Transverse colon (tissue), 4 donors: ENCODE results near the gene FMNL2. TPM values are rescaled to one million over a fixed set of nuclear protein-coding genes. Genes with fewer than 3 reads are reported as not detected.

Source experiments
- DNase-seq: peaks from one replicate; pipeline ENCODE4 v3.0.0-alpha.2; 2019
- H3K27ac ChIP-seq, 4 donors: fragments of 200-600 bp; sonication (generic); 2 replicates each; pipeline ENCODE4 v1.5.1; 2016 to 2018; ENCODE audit warnings: inconsistent platforms in 4 of 4
- H3K27me3 ChIP-seq: fragments of 200-600 bp; sonication (generic); 2 replicates; pipeline ENCODE4 v1.5.1; 2017; ENCODE audit warnings: inconsistent platforms
- H3K36me3 ChIP-seq, 4 donors: fragments of 200-600 bp; sonication (generic); 2 replicates each; pipeline ENCODE4 v1.5.1; 2017 to 2019; ENCODE audit warnings: inconsistent platforms in 4 of 4
- H3K4me1 ChIP-seq, 4 donors: fragments of 200-600 bp; sonication (generic); 2 replicates each; pipeline ENCODE4 v1.5.1; 2017 to 2020; ENCODE audit warnings: inconsistent platforms in 4 of 4
- H3K4me3 ChIP-seq, 4 donors: fragments of 200-600 bp; sonication (generic); 1 replicate in 1 of 4; 2 replicates in 3 of 4; pipeline versions ENCODE4 v1.5.1 to v1.6.1; 2017 to 2019; ENCODE audit warnings: inconsistent platforms in 4 of 4
- H3K9me3 ChIP-seq, 2 donors: fragments of 200-600 bp; sonication (generic); 2 replicates each; pipeline ENCODE4 v1.5.1; 2017 to 2019; ENCODE audit warnings: inconsistent platforms in 2 of 2
- EP300 ChIP-seq: sonication (generic); formaldehyde crosslinking; IDR thresholded peaks from one replicate; pipeline ENCODE4 v1.6.1; 2017; ENCODE audit warnings: antibody characterized with exemption, low read depth
- POLR2A ChIP-seq: fragments of 450-650 bp; IDR thresholded peaks from one replicate; pipeline ENCODE4 v1.6.1; 2016; ENCODE audit warnings: antibody characterized with exemption, mild to moderate bottlenecking, moderate library complexity
- POLR2AphosphoS5 ChIP-seq, 3 donors: sonication (generic); formaldehyde crosslinking; IDR thresholded peaks; one replicate each; pipeline ENCODE4 v1.6.1; 2016; ENCODE audit warnings: antibody characterized with exemption in 3 of 3
- whole genome bisulfite sequencing, 2 donors: methylation state at CpG; one replicate each; pipeline ENCODE4 v1.1.5; 2018; ENCODE audit warnings: low coverage in 1 of 2; 5-methylcytosine and 5-hydroxymethylcytosine counted together
- in situ Hi-C, 4 donors: fragments of 200-750 bp; cut with MboI; loops; one replicate each; pipeline versions ENCODE4 v1.15.0 to v1.15.1; 2017; ENCODE audit warnings: low sequenced_read_pairs in 3 of 4, low pct_ligation_motif_present in 1 of 4, low pct_unique_long_range_greater_than_20kb in 1 of 4
- intact Hi-C: fragments of 100-400 bp; cut with DNase I; formaldehyde crosslinking; loops from one replicate; pipeline ENCODE4 v1.15.1; 2023; ENCODE audit warnings: low total_unique reads
- total RNA-seq, 4 donors: library from RNA; depleted of rRNA; stranded (reverse); fragments of >200 nt; gene quantifications; one replicate each; pipeline ENCODE4 v1.1.0, GENCODE V29; 2016
- TF ChIP-seq, protein P1 (sequence below), 5 experiments: fragments of 200-600 bp in 3 of 5; fragments of 450-650 bp in 2 of 5; sonication (generic) in 3 of 5; IDR thresholded peaks; 1 replicate in 2 of 5; 2 replicates in 3 of 5; pipeline ENCODE4 v1.5.1; 2016 to 2017; ENCODE audit warnings: antibody characterized with exemption in 5 of 5, inconsistent platforms in 3 of 5, mild to moderate bottlenecking in 2 of 5, moderate library complexity in 1 of 5

FMNL2 gene
- total RNA-seq, 4 donors from 2014 or later: 9.2 to 31.4 (median 23.9) TPM

- Histone ChIP-seq H3K9me3 (no peaks in the 10 kb centered on the region), H3K27me3 (no peaks in the 10 kb centered on the region), H3K27ac (no peak overlapping the region), H3K4me3 (no peak overlapping the region), H3K36me3 (no peaks in the 10 kb centered on the region), H3K4me1 (peaks cover 0 to 13% (median 10%) of the 10 kb centered on the region in 4 donors)
- TF ChIP-seq POLR2A (no peak), POLR2AphosphoS5 (IDR thresholded peaks at IDR 0.05) (no peak), EP300 (no peak)
- TF ChIP-seq, protein P1, sequence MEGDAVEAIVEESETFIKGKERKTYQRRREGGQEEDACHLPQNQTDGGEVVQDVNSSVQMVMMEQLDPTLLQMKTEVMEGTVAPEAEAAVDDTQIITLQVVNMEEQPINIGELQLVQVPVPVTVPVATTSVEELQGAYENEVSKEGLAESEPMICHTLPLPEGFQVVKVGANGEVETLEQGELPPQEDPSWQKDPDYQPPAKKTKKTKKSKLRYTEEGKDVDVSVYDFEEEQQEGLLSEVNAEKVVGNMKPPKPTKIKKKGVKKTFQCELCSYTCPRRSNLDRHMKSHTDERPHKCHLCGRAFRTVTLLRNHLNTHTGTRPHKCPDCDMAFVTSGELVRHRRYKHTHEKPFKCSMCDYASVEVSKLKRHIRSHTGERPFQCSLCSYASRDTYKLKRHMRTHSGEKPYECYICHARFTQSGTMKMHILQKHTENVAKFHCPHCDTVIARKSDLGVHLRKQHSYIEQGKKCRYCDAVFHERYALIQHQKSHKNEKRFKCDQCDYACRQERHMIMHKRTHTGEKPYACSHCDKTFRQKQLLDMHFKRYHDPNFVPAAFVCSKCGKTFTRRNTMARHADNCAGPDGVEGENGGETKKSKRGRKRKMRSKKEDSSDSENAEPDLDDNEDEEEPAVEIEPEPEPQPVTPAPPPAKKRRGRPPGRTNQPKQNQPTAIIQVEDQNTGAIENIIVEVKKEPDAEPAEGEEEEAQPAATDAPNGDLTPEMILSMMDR (IDR thresholded peaks at IDR 0.05): no peak
- 95% methylated on average over 5 of the region's 5 CpGs for WGBS, 2 donors
- intact Hi-C loops (no loop called here), in situ Hi-C loops (loop anchor here in 1 of 4 donors (25.0 kb wide), 1 partner anchor 278 kb away; the partner anchor contains the start of gene FMNL2)
- no peak for DNase-seq
Observed at GRCh38 chr2:152615177-152615576, 280.2 kb downstream of the FMNL2 start.

DNA sequence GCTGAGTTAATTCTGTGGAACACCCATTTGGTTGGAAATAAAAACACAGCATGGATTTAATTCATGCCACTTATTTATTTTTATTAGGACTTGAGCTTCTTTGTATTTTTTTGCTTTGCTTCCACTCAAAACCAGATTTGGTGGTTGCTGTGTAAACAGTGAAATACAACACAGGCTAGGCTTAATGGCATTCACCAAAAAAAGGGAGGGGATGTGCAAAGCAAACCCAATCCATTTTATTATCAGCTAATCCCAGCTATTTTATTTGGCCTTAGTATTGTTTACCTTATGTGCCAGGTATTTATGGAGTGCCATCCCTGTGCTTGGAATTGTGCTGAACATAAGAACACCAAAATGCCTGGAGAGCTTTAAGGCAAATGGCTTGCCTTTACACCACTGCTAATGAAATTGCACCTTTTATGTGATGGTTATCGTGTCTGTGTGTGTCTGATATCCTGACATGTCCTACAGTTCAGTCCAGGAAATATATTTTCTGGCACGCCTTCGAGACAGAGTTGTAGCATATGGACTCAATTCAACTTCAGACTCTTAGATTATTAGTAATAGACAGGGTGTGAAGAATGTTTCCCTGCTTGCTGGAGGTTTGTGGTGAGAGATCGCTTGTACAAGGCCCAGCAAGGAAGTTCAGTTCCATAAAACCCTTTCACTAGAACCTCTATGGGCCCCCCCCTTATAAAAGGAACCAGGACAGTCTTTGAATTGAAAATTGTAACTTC is 282.6 kb downstream of the FMNL2 start:
- H3K36me3 ChIP-seq: no peaks in the 10 kb centered on the region
- 90% methylated on average over 4 of the region's 4 CpGs; no CpG with 5 or more reads in 1 of the 2 donors for WGBS, 2 donors
- H3K4me1 ChIP-seq: no peaks in the 10 kb centered on the region
- TF ChIP-seq POLR2AphosphoS5 (IDR thresholded peaks at IDR 0.05): no peak
- TF ChIP-seq, protein P1 (IDR thresholded peaks at IDR 0.05): no peak
- TF ChIP-seq EP300: no peak
- TF ChIP-seq POLR2A: no peak
- intact Hi-C loops: no loop called here
- no peak overlapping the region for H3K27ac ChIP-seq
- H3K27me3 ChIP-seq: no peaks in the 10 kb centered on the region
- H3K4me3 ChIP-seq: no peak overlapping the region
- in situ Hi-C loops: loop anchor here in 1 of 4 donors (25.0 kb wide), 1 partner anchor 280 kb away; the partner anchor contains the start of gene FMNL2
- no peaks in the 10 kb centered on the region for H3K9me3 ChIP-seq
- no peak for DNase-seq

GRCh38 chr2:152618193-152618564 is 283.2 kb downstream of the FMNL2 start:
- Histone ChIP-seq H3K27ac (no peak overlapping the region), H3K4me3 (no peak overlapping the region), H3K9me3 (no peaks in the 10 kb centered on the region), H3K36me3 (no peaks in the 10 kb centered on the region), H3K27me3 (no peaks in the 10 kb centered on the region), H3K4me1 (no peaks in the 10 kb centered on the region)
- in situ Hi-C loops: loop anchor here in 1 of 4 donors (25.0 kb wide), 1 partner anchor 281 kb away; the partner anchor contains the start of gene FMNL2
- TF ChIP-seq EP300: no peak
- no peak for TF ChIP-seq POLR2AphosphoS5 (IDR thresholded peaks at IDR 0.05)
- TF ChIP-seq POLR2A: no peak
- TF ChIP-seq, protein P1 (IDR thresholded peaks at IDR 0.05): no peak
- intact Hi-C loops: no loop called here
- no peak for DNase-seq
- WGBS, 2 donors: 88 to 91% methylated on average over 5 of the region's 5 CpGs

- peak overlapping the region; percentile 37 to 62 (median 52) for H3K27ac ChIP-seq
- H3K36me3 ChIP-seq: no peaks in the 10 kb centered on the region
- no peak for DNase-seq
- no peaks in the 10 kb centered on the region for H3K9me3 ChIP-seq
- intact Hi-C loops (loop anchor here (10.0 kb wide), 1 partner anchor 285 kb away; the partner anchor contains the start of gene FMNL2), in situ Hi-C loops (loop anchor here in 2 of 4 donors (10.0 to 25.0 kb wide), 3 partner anchors 283 to 435 kb away; partner anchors contain the start of gene FMNL2 (in 2 of the 2))
- WGBS, 2 donors: 79 to 81% methylated on average over 7 of the region's 7 CpGs
- H3K4me1 ChIP-seq: no peaks in the 10 kb centered on the region
- H3K27me3 ChIP-seq: no peaks in the 10 kb centered on the region
- TF ChIP-seq POLR2AphosphoS5 (IDR thresholded peaks at IDR 0.05): peak in 2 of 3 donors; percentile 16 to 72
- TF ChIP-seq, protein P1 (IDR thresholded peaks at IDR 0.05): no peak
- H3K4me3 ChIP-seq: no peak overlapping the region
Observed at GRCh38 chr2:152620208-152620607, 285.2 kb downstream of the FMNL2 start.
